Panc1 (cell line): Measurements from ENCODE around the gene NT5DC3. TPM values are rescaled to one million over a fixed set of nuclear protein-coding genes. Genes with fewer than 3 reads are reported as not detected.

Experiments used
- ATAC-seq: fragments of 200-7000 bp; cut with Tn5 transposase; 2 replicates; pipeline ENCODE4 v1.9.1; 2020; ENCODE audit warnings: mild to moderate bottlenecking, moderate library complexity
- BruUV-seq: library from RNA; stranded (reverse); fragments of 400-500 nt; replicated peaks from 2 replicates; lab custom pipeline; 2021; lab: Mats Ljungman, UMichigan
- CTCF ChIA-PET: fragments of 300-600 bp; sonication (Branson Sonifier 250); formaldehyde crosslinking; loops from one replicate; lab custom pipeline; 2022; ENCODE audit warnings: antibody characterized with exemption; lab: Charles Lee
- POLR2A ChIA-PET: fragments of 300-600 bp; sonication (Branson Sonifier 250); formaldehyde crosslinking; loops from one replicate; lab custom pipeline; 2022; ENCODE audit warnings: antibody characterized with exemption; lab: Charles Lee
- DNase-seq: peaks from one replicate; pipeline ENCODE4 v3.0.0-alpha.2; 2010; ENCODE audit warnings: low read depth, low spot score
- H3K27ac ChIP-seq: 2 replicates; pipeline ENCODE4 v1.5.1; 2011; ENCODE audit warnings: mild to moderate bottlenecking, low read length, inconsistent platforms
- H3K27me3 ChIP-seq: fragments of 200-500 bp; sonication (Bioruptor generic); 2 replicates; pipeline ENCODE4 v1.6.0; 2014; ENCODE audit warnings: low read length, inconsistent platforms; ENCODE audit not compliant: control insufficient read depth, insufficient read depth
- H3K36me3 ChIP-seq: fragments of 200-500 bp; sonication (Bioruptor generic); 2 replicates; pipeline ENCODE4 v1.5.1; 2014; ENCODE audit warnings: inconsistent platforms, mild to moderate bottlenecking, low read length, moderate library complexity; ENCODE audit not compliant: control insufficient read depth, insufficient read depth
- H3K4me1 ChIP-seq: 2 replicates; pipeline ENCODE4 v1.5.1; 2011; ENCODE audit warnings: inconsistent platforms, mild to moderate bottlenecking, low read length, moderate library complexity; ENCODE audit not compliant: control insufficient read depth, insufficient read depth
- H3K4me3 ChIP-seq, 2 experiments: 2 replicates each; pipeline ENCODE4 v1.5.1; 2011 to 2012; ENCODE audit warnings: low read depth in 2 of 2, low read length in 2 of 2, mild to moderate bottlenecking in 2 of 2, inconsistent platforms in 1 of 2, moderate library complexity in 1 of 2
- H3K9me3 ChIP-seq: fragments of 200-500 bp; sonication (Bioruptor generic); 2 replicates; pipeline ENCODE4 v1.5.1; 2014; ENCODE audit warnings: low read depth, mild to moderate bottlenecking, inconsistent platforms, low read length, moderate library complexity; ENCODE audit not compliant: control insufficient read depth, insufficient read depth
- POLR2AphosphoS5 ChIP-seq: IDR thresholded peaks from 2 replicates; pipeline ENCODE4 v1.6.1; 2012; ENCODE audit warnings: mild to moderate bottlenecking, low read depth, low read length, moderate library complexity
- SIN3A ChIP-seq: IDR thresholded peaks from 2 replicates; pipeline ENCODE4 v1.6.1; 2012; ENCODE audit warnings: low read depth, mild to moderate bottlenecking, low read length, moderate library complexity, borderline replicate concordance; ENCODE audit not compliant: insufficient read depth
- TCF7L2 ChIP-seq: IDR thresholded peaks from 2 replicates; pipeline ENCODE4 v1.6.1; 2011; ENCODE audit warnings: mild to moderate bottlenecking, low read depth, low read length, inconsistent platforms
- in situ Hi-C: cut with HindIII; loops from 2 replicates; pipeline ENCODE4 v1.10.0; 2016; ENCODE audit warnings: low sequenced_read_pairs, low pct_unique_long_range_greater_than_20kb
- intact Hi-C: fragments of 100-400 bp; cut with micrococcal nuclease; formaldehyde crosslinking; loops from one replicate; pipeline ENCODE4 v1.10.0; 2022; ENCODE audit not compliant: unreplicated experiment
- total RNA-seq: library from RNA; stranded (reverse); gene quantifications from one replicate; pipeline ENCODE4 v1.2.1, GENCODE V29; 2021; ENCODE audit not compliant: unreplicated experiment
- TF ChIP-seq, protein P1 (sequence below): fragments of 450-650 bp; IDR thresholded peaks from 2 replicates; pipeline ENCODE4 v1.5.1; 2017; ENCODE audit warnings: mild to moderate bottlenecking
- TF ChIP-seq, protein P2 (sequence below), 2 experiments: IDR thresholded peaks; 2 replicates each; pipeline ENCODE4 v1.6.1; 2011 to 2012; ENCODE audit warnings: low read depth in 2 of 2, control low read depth in 1 of 2, low read length in 1 of 2, mild to moderate bottlenecking in 1 of 2, moderate library complexity in 1 of 2; ENCODE audit not compliant: insufficient read depth in 1 of 2

NT5DC3 gene
- total RNA-seq, 1 experiment from 2014 or later, result 24.9 TPM

DNA sequence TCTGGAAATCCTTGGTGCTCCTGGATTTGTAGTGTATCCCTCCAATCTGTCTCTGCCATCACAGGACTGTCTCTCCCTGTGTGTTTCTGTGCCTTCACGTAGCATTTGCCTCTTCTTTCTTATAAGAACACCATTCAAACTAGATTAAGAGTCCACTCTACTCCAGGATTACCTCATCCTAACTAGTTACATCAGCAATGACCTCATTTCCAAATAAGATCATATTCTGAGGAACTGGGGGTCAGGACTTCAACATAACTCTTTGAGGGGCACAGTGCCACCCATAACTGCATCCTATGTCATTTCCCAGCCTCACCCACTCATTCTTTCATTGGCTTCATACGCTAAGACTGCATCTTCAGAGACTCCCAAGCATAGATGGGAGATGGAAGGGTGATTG is 106.2 kb downstream of the NT5DC3 start:
- intact Hi-C loops (no loop called here), in situ Hi-C loops (no loop called here)
- H3K27me3 ChIP-seq, result peaks cover 11% of the 10 kb centered on the region
- no peak for DNase-seq
- BruUV-seq, result no TSS peak
- H3K4me3 ChIP-seq, result no peak overlapping the region
- H3K4me1 ChIP-seq, result no peaks in the 10 kb centered on the region
- CTCF ChIA-PET, result interaction anchor here (0.7 kb wide), 1 partner anchor 712 kb away, joined by 3 read pairs; no protein-coding TSS in a partner anchor
- no peak overlapping the region for H3K27ac ChIP-seq
- no peaks in the 10 kb centered on the region for H3K9me3 ChIP-seq
- ATAC-seq, result no peak
- TF ChIP-seq, protein P1, sequence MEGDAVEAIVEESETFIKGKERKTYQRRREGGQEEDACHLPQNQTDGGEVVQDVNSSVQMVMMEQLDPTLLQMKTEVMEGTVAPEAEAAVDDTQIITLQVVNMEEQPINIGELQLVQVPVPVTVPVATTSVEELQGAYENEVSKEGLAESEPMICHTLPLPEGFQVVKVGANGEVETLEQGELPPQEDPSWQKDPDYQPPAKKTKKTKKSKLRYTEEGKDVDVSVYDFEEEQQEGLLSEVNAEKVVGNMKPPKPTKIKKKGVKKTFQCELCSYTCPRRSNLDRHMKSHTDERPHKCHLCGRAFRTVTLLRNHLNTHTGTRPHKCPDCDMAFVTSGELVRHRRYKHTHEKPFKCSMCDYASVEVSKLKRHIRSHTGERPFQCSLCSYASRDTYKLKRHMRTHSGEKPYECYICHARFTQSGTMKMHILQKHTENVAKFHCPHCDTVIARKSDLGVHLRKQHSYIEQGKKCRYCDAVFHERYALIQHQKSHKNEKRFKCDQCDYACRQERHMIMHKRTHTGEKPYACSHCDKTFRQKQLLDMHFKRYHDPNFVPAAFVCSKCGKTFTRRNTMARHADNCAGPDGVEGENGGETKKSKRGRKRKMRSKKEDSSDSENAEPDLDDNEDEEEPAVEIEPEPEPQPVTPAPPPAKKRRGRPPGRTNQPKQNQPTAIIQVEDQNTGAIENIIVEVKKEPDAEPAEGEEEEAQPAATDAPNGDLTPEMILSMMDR, result no peak
- TF ChIP-seq POLR2AphosphoS5, result no peak
- TF ChIP-seq, protein P2, sequence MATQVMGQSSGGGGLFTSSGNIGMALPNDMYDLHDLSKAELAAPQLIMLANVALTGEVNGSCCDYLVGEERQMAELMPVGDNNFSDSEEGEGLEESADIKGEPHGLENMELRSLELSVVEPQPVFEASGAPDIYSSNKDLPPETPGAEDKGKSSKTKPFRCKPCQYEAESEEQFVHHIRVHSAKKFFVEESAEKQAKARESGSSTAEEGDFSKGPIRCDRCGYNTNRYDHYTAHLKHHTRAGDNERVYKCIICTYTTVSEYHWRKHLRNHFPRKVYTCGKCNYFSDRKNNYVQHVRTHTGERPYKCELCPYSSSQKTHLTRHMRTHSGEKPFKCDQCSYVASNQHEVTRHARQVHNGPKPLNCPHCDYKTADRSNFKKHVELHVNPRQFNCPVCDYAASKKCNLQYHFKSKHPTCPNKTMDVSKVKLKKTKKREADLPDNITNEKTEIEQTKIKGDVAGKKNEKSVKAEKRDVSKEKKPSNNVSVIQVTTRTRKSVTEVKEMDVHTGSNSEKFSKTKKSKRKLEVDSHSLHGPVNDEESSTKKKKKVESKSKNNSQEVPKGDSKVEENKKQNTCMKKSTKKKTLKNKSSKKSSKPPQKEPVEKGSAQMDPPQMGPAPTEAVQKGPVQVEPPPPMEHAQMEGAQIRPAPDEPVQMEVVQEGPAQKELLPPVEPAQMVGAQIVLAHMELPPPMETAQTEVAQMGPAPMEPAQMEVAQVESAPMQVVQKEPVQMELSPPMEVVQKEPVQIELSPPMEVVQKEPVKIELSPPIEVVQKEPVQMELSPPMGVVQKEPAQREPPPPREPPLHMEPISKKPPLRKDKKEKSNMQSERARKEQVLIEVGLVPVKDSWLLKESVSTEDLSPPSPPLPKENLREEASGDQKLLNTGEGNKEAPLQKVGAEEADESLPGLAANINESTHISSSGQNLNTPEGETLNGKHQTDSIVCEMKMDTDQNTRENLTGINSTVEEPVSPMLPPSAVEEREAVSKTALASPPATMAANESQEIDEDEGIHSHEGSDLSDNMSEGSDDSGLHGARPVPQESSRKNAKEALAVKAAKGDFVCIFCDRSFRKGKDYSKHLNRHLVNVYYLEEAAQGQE (IDR thresholded peaks at IDR 0.05; ENCODE audit: insufficient read depth in 1 of 2, low read depth in 2 of 2, low read length in 1 of 2), result no peak
- no peak for TF ChIP-seq SIN3A
- no peak for TF ChIP-seq TCF7L2
- POLR2A ChIA-PET, result no interaction called here
- no peaks in the 10 kb centered on the region for H3K36me3 ChIP-seq

DNA sequence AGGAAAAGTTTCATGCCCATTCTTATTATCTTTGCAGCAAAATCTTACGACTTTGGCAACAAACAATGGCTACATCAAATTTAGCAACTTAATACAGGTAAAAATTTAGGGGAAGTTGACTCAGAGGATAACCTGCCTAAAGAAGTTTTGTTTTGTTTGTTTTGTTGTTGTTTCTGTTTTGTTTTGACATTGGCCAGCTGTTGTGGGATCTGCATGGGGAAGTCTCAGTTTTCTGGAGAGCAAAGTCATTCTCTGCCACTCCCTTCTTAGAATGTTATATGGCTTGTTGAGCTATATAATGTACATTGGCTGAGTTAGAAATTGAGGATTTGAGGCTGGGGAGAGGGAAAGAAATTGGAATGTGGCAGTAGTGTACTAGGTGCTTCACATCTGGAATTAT is 109.5 kb downstream of the NT5DC3 start:
- intact Hi-C loops (no loop called here), in situ Hi-C loops (no loop called here)
- ChIA-PET POLR2A (no interaction called here), CTCF (no interaction called here)
- ATAC-seq (no peak), DNase-seq (no peak)
- H3K27ac ChIP-seq, result no peak overlapping the region
- TF ChIP-seq, protein P2 (IDR thresholded peaks at IDR 0.05; ENCODE audit: insufficient read depth in 1 of 2, low read depth in 2 of 2, low read length in 1 of 2), result no peak
- TF ChIP-seq, protein P1, result no peak
- no peak for TF ChIP-seq SIN3A
- no peak for TF ChIP-seq POLR2AphosphoS5
- no peak for TF ChIP-seq TCF7L2
- H3K36me3 ChIP-seq, result no peaks in the 10 kb centered on the region
- H3K4me1 ChIP-seq, result no peaks in the 10 kb centered on the region
- H3K4me3 ChIP-seq, result no peak overlapping the region
- no TSS peak for BruUV-seq
- peaks cover 8% of the 10 kb centered on the region for H3K27me3 ChIP-seq
- H3K9me3 ChIP-seq, result no peaks in the 10 kb centered on the region
